ENCODE data around the gene KCNG2.

The KCNG2 gene

DNA sequence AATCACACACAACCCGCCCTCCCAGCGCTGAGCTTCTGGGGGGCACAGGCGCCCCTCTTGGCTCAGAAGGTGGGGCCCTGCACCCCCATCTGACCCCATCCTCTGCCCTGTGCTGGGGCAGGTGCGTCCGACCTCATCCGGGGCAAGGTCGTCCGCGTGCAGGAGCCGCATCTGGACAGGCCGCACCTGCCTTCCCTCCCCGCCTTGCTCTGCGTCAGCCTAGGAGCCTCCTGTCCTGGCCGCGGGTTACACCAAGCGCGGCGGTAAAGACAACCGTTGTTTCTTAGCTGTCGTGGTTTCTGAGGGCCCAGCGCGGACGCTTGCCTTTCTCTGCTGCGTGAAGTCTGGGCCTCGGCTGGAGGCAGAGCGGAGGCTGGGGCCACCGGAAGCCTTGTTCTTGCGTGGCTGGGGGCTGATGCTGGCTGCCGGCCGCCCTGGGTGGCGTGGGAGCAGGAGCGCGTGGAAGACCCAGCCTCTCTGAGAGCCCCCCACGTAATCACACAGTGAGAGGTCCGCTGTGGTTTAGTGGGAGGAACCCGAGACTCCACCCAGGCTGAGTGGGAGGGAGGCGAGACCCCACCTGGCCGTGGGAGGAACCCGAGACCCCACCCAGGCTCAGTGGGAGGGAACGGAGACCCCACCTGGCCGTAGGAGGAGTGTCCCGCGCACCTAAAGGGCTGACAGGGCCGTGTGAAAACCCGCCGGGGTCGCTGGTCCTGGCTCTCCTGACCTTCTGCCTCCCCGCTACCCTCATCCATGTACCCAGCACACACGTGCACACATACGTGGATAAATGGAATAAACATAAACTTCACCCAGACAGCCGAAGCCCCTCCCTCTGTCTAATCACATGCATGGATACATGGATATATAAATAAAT is 51.8 kb downstream of the KCNG2 start:
- H3K9me3 ChIP-seq (ENCODE audit: low read length), result no peaks in the 10 kb centered on the region
- TF ChIP-seq, protein P1, sequence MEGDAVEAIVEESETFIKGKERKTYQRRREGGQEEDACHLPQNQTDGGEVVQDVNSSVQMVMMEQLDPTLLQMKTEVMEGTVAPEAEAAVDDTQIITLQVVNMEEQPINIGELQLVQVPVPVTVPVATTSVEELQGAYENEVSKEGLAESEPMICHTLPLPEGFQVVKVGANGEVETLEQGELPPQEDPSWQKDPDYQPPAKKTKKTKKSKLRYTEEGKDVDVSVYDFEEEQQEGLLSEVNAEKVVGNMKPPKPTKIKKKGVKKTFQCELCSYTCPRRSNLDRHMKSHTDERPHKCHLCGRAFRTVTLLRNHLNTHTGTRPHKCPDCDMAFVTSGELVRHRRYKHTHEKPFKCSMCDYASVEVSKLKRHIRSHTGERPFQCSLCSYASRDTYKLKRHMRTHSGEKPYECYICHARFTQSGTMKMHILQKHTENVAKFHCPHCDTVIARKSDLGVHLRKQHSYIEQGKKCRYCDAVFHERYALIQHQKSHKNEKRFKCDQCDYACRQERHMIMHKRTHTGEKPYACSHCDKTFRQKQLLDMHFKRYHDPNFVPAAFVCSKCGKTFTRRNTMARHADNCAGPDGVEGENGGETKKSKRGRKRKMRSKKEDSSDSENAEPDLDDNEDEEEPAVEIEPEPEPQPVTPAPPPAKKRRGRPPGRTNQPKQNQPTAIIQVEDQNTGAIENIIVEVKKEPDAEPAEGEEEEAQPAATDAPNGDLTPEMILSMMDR (IDR thresholded peaks at IDR 0.05; ENCODE audit: low read length), result no peak
- TF ChIP-seq EZH2 (IDR thresholded peaks at IDR 0.05; ENCODE audit: borderline replicate concordance, low read length), result no peak
- no peak overlapping the region for H3K4me3 ChIP-seq (ENCODE audit: low read depth, low read length, poor library complexity, severe bottlenecking)
- H2AFZ ChIP-seq (ENCODE audit: low read length), result no peak overlapping the region
- H3K36me3 ChIP-seq (ENCODE audit: insufficient read depth, low read length), result no peaks in the 10 kb centered on the region
- H3K9ac ChIP-seq (ENCODE audit: low read length), result no peak overlapping the region
- no peaks in the 10 kb centered on the region for H3F3A ChIP-seq (ENCODE audit: insufficient read depth, low read length)
- no peaks in the 10 kb centered on the region for H3K9me2 ChIP-seq (ENCODE audit: low read depth, low read length)
- H3K27me3 ChIP-seq (ENCODE audit: insufficient read depth, low read length), result no peaks in the 10 kb centered on the region; the same call in 1 of the 2 replicates
- H3K79me2 ChIP-seq (ENCODE audit: insufficient read depth, low read length), result no peaks in the 10 kb centered on the region
- H3K4me1 ChIP-seq (ENCODE audit: insufficient read depth, low read length, severe bottlenecking), result no peaks in the 10 kb centered on the region
- no peak overlapping the region for H3K4me2 ChIP-seq (ENCODE audit: low read length)
- no peaks in the 10 kb centered on the region for H4K20me1 ChIP-seq (ENCODE audit: insufficient read depth, low read length)
- H3K27ac ChIP-seq (ENCODE audit: low read depth, low read length, poor library complexity, severe bottlenecking), result no peak overlapping the region

DNA sequence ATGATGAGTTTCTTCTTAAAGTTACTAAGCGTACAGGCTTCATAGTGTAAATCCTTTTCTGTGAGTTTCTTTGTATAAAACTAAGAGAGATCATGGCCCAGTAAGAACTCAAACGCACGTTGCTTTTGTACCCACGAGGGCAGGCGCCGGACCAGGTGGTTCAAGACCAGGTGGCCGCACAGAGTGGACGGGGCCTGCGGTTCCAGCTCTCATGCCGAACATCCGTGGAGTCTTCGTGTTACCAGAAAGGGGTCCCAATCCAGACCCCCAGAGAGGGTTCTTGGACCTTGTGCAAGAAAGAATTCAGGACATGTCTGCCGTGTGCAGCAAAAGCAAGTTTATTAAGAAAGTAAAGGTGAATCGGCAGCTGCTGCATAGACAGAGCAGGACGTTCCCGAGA is 53.0 kb downstream of the KCNG2 start:
- H3K4me2 ChIP-seq (ENCODE audit: low read length), result no peak overlapping the region
- H3K9me2 ChIP-seq (ENCODE audit: low read depth, low read length), result no peaks in the 10 kb centered on the region
- no peaks in the 10 kb centered on the region for H3K79me2 ChIP-seq (ENCODE audit: insufficient read depth, low read length)
- no peak overlapping the region for H3K27ac ChIP-seq (ENCODE audit: low read depth, low read length, poor library complexity, severe bottlenecking)
- no peaks in the 10 kb centered on the region for H3K36me3 ChIP-seq (ENCODE audit: insufficient read depth, low read length)
- peaks cover 6% of the 10 kb centered on the region for H3K4me1 ChIP-seq (ENCODE audit: insufficient read depth, low read length, severe bottlenecking)
- no peaks in the 10 kb centered on the region for H3F3A ChIP-seq (ENCODE audit: insufficient read depth, low read length)
- H3K9me3 ChIP-seq (ENCODE audit: low read length), result no peaks in the 10 kb centered on the region
- H3K4me3 ChIP-seq (ENCODE audit: low read depth, low read length, poor library complexity, severe bottlenecking), result no peak overlapping the region
- TF ChIP-seq, protein P1 (IDR thresholded peaks at IDR 0.05; ENCODE audit: low read length), result no peak
- TF ChIP-seq EZH2 (IDR thresholded peaks at IDR 0.05; ENCODE audit: borderline replicate concordance, low read length), result no peak
- no peak overlapping the region for H3K9ac ChIP-seq (ENCODE audit: low read length)
- no peak overlapping the region for H2AFZ ChIP-seq (ENCODE audit: low read length)
- no peaks in the 10 kb centered on the region; the same call in 1 of the 2 replicates for H3K27me3 ChIP-seq (ENCODE audit: insufficient read depth, low read length)
- no peaks in the 10 kb centered on the region for H4K20me1 ChIP-seq (ENCODE audit: insufficient read depth, low read length)

DNA sequence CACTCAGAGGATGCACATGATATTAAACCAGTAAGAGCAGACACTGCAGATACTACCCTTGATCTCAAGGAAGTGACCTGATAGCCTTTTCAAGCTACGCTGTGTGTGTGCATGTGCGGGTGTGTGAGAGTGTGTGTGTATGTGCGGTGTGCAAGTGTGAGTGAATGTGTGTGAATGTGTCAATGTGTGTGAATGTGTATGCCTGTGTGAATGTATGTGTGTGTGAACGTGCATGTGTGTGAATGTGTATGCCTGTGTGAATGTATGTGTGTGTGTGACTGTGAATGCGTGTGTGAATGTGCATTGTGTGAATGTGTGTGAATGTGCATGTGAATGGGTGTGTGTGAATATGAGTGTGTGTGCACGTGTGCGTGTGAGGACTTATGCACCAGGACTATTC is 53.8 kb downstream of the KCNG2 start:
- no peak overlapping the region for H3K4me3 ChIP-seq (ENCODE audit: low read depth, low read length, poor library complexity, severe bottlenecking)
- no peaks in the 10 kb centered on the region for H3K79me2 ChIP-seq (ENCODE audit: insufficient read depth, low read length)
- H2AFZ ChIP-seq (ENCODE audit: low read length), result no peak overlapping the region
- no peak overlapping the region for H3K9ac ChIP-seq (ENCODE audit: low read length)
- peaks cover 6% of the 10 kb centered on the region for H3K4me1 ChIP-seq (ENCODE audit: insufficient read depth, low read length, severe bottlenecking)
- no peaks in the 10 kb centered on the region; the same call in 1 of the 2 replicates for H3K27me3 ChIP-seq (ENCODE audit: insufficient read depth, low read length)
- H3K4me2 ChIP-seq (ENCODE audit: low read length), result no peak overlapping the region
- H4K20me1 ChIP-seq (ENCODE audit: insufficient read depth, low read length), result no peaks in the 10 kb centered on the region
- H3K36me3 ChIP-seq (ENCODE audit: insufficient read depth, low read length), result no peaks in the 10 kb centered on the region
- no peaks in the 10 kb centered on the region for H3F3A ChIP-seq (ENCODE audit: insufficient read depth, low read length)
- H3K9me2 ChIP-seq (ENCODE audit: low read depth, low read length), result no peaks in the 10 kb centered on the region
- H3K27ac ChIP-seq (ENCODE audit: low read depth, low read length, poor library complexity, severe bottlenecking), result no peak overlapping the region
- H3K9me3 ChIP-seq (ENCODE audit: low read length), result no peaks in the 10 kb centered on the region
- TF ChIP-seq, protein P1 (IDR thresholded peaks at IDR 0.05; ENCODE audit: low read length), result no peak
- TF ChIP-seq EZH2 (IDR thresholded peaks at IDR 0.05; ENCODE audit: borderline replicate concordance, low read length), result no peak
